GM19238 (cell line): ENCODE results near the gene ITPKB.
A peak's percentile ranks its signal among the peaks of the same experiment; 100 is the strongest.

ENCODE experiments used
- DNase-seq: peaks from one replicate; pipeline ENCODE4 v3.0.0; 2011; ENCODE audit warnings: low spot score; ENCODE audit not compliant: insufficient read length

Gene ITPKB

GRCh38 chr1:226638001-226638601 is 101.0 kb downstream of the ITPKB start:
- DNase-seq, result no peak

DNA sequence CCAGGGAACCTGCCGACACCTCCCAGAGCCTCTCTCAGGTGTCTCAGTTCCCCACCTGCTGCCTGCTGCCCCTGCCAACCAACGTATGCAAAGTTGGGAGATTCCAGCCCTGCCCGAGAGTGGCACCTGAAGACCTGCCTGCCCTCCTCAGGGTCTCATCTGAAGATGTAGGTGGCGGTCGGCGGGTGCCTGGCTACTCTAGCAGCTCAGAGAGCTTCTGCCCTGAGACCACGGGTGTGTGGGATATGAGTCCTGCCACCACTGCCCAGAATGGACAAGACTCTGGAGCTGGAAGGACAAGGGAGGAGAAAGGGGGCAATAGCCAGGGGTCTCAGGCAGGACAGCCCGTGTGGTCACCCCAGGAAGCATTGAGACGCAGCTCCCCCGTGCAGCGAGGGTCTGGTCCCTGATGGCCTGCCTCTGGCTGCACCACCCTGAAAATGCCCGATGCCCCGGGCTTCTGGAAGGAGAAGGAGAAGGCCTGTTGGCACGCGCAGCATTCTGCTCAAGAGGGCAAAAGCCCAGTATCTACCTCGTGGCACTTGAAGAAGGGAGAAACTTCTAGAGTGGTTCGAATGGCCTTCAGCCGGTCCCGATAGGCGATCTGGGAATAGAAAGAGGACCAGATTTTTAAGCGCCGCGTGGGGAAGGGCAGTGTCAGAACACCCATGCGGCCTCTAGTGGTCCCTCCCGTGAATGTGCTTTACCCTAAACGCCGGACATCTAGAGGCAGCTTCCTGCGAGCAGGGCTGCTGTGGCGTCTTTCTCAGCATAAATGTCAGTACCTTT is 101.7 kb downstream of the ITPKB start:
- DNase-seq, result no peak

GRCh38 chr1:226636847-226637096 is 102.3 kb downstream of the ITPKB start:
- DNase-seq, result no peak

- no peak for DNase-seq
Measured at GRCh38 chr1:226635456-226635941, 103.6 kb downstream of the ITPKB start.

DNA sequence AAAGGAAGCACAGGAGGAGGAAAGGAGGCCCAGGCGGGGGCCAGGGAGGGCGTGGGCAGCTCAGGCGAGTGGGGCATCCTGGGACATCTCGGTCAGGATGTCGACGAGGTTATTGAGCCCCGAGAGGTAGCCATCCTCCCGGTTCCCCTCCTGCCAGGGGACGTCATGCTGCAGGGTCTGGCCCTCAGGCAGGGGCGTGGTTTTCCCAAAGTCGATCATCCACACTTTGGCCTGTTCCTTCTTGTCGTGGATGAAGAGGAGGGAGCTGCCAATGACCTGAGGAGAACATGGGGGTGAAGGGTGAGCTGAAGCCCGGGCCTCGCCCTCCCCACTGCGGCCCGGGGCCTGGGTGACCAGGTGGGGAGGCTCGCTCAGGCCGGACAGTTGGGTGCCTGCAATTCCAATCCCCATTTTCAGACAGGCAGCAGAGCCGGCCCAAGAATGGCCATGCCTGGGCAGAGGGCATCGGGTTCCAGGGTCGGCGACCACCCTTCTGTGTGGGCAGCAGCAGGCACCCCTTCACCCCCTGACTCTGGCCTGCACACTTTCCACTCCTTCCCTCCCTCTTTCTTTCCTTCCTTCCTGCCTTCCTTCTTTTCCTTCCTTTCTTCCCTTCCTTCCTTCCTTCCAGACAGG is 104.4 kb downstream of the ITPKB start:
- DNase-seq, result no peak

DNA sequence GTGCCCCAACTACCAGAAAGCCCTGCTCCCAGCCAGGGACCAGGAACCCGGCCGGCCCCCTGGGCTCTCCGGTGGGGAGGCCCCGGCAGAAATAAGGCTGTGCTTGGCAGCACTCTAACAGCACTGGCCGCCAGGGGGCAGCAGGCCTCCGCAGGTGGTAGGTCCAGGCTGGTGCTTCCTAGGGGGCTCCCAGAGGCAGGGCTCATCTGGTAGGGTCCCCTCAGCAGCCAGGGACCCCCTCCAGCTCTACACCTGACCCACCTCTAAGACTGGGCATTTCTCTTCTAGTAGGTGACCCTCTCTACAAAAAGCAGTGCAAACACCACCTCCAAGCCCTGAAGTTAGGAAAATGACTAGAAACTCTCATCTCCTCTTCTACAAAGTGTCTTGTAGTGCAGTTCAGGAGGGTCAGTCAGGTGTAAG is 104.9 kb downstream of the ITPKB start:
- DNase-seq, result peak; percentile 72

DNA sequence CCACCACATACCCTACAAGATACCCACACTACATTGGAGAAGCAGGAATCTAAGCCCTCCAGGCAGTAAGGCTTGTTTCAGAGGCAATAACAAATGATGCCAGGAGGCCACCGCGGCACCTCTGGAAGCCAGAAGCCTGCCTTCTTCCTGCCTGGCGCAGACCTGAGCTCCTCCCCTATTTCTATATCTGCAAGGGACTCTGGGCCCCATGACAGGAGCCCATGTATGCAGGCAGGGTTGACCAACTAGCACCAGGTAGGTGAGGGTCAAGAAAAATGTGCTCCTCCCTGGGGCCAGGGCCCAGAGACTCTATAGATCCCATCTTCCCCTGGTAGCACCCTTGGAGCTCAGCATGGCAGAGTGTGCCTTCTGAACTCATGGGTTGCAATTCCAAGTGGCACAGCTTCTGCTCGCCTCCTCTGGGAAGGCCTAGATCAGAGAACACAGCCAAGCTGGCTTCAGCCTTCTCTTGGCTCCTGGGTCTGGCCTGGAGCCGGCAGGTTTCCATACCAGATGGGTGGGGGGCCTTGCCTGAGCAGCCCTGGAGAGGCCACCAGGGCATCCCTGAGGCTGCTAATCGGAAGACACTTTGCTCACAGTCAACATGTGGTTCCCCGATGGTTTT is 105.4 kb downstream of the ITPKB start:
- no peak for DNase-seq

- DNase-seq, result no peak
Measured at GRCh38 chr1:226632922-226633351, 106.1 kb downstream of the ITPKB start.

DNA sequence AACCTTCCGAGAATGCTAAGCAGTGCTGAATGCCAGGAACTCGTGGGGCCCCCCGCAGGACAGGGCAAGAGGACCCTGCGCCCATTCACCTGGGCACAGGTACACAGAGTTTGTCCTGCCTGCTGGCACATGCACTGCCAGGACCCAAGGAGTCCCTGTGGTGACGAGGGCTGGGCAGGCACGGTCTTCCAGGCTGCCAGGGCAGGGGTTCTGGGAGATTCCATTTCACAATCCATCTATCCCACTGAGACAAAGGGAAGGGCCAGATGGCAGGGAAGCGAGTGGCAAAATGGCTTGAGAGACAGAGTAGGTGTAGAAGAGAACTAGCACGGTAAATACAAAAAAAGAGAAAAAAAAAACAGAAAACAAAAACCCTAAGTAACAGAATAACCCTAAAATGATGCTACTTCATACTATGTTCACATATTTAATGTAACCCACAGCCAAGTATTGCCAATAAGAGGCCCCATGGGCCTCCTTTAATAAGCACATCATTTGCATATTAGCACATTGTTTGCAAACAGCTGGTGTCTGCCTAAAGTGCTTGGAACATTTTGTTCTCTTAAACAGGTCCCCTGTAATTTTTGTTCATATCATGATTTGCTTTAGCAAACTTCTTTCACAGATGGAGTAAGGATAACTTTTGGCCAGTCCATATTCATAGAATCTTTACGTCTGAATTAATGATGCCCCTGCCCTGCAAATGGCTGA is 106.8 kb downstream of the ITPKB start:
- DNase-seq, result no peak

- no peak for DNase-seq
Measured at GRCh38 chr1:226631229-226632000, 107.7 kb downstream of the ITPKB start.

DNA sequence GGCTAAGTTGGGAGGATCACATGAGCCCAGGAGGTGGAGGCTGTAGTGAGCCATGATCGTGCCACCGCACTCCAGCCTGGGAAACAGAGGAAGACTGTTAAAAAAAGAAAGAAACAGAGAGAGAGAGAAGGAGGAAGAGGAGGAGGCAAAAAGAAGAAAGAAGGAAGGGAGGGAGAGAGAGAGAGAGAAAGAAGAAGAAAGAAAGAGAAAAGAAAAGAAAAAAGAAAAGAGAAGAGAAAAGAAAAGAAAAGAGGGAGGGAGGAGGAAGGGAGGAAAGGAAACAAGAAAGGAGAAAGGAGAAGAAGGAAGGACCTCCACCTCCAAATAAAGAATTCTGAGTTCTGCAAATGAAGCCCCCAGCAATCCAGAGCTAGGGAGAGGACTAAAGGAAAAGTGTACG is 108.5 kb downstream of the ITPKB start:
- DNase-seq, result no peak

DNA sequence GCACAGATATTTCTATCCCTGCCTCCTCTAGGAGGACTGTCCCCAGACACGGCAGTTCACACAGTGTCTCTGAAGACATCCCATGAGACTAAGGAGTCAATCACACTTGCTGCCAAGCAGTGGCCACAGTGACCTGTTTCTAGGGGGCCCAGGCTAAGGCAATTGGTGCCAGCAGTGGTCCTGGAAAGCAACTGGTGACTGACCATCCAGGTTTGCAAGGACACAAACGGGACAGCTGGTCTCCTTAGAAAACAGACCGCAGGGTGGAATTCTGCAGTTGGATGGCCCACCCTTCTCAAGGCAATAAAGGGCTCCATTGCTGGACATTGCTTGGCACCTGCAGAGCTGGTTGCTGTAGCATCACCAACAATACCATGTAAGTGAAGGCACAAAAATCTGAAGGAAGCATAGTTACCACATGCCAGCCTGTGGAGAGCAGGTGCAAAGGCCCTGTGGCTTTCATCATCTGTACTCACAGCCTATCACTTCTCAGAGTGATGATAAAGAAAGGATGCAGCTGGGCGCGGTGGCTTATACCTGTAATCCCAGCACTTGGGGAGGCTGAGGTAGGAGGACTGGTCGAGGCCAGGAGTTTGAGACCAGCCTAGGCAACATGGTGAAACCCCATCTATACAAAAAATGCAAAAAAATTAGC is 109.1 kb downstream of the ITPKB start:
- DNase-seq, result no peak

DNA sequence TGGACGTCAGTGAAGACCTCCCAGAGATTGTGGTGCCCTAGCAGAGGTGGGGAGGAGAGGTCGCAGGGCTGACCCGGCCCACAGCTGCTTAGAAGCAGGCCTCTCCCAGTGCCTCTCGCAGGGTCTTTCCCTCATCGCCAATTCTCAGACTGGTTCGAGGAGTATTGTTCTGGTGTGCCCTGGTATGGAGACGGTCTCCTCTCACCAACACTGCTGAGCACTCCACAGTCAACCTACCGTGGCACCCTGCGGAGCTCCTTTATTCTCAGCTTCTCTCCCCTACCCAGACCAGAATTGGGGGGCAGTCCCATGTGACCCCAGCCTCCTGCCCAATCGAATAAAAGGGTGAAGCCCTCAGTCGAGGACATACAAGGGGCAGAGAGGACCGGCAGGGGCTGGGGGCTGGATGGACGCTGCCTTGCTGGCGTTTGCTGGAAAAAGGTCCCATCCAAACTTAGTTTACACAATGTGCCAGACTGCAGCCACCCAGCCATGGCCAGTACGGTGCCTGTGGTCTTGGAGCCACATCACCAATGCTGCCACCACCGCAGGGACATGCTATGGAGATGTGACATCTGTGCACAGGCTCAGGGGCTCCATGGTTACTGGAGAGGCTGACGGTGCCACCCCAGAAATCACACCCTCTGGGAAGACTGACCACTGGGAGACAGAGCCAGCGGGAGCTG is 109.7 kb downstream of the ITPKB start:
- no peak for DNase-seq

DNA sequence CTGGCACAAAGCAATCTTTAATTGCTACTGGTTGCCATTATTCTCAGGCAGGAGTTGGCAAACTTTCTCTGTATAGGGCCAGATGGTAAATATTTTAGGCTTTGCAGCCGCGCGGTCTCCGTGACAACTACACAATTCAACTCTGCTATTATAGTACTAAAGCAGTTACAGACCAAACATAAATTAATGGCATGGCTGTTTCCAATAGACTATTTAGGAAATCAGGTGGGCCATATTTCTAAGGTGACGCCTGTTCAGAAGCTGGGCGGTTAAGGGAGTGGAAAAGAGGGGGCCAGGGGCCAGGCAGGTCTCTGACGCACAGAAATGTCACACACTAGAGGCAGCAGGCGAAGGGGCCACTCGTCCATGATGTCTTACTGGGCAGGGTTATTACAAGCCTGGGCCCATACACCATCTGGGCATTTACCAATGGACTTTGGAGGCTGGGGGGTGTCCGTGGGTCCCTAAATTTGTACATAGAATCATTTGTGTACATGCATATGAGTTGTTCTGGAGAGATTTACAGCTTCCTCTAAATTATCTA is 110.4 kb downstream of the ITPKB start:
- no peak for DNase-seq

DNA sequence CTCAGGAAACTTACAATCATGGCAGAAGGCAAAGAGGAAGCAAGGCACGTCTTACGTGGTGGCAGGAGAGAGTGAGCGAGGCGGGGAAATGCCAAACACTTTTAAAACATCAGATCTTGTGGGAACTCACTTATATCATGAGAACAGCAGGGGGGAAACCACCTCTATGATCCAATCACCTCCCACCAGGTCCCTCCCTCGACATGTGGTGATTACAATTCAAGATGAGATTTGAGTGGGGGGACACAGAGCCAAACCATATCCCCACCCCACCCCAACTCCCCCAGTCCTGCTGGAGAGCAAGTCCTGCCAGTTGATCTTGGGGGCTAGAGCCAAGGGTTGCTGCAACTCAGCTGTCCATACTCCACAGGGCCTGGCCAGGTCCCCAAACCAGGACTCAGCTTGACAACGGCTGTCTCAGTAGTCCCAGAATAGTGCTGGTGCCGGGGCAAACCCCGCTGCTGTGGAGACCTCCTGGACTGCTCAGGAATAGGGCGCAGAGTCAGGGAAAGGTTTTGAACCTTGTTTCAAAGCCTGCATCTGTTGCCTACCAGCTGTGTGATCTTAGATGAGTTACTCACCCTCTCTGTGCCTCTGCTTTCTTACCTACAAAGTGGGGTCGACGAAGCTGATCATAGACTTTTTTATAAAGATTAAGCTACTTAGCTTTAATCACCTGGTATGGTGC is 111.0 kb downstream of the ITPKB start:
- DNase-seq, result no peak

GRCh38 chr1:226627050-226627755 is 111.9 kb downstream of the ITPKB start:
- DNase-seq, result no peak

DNA sequence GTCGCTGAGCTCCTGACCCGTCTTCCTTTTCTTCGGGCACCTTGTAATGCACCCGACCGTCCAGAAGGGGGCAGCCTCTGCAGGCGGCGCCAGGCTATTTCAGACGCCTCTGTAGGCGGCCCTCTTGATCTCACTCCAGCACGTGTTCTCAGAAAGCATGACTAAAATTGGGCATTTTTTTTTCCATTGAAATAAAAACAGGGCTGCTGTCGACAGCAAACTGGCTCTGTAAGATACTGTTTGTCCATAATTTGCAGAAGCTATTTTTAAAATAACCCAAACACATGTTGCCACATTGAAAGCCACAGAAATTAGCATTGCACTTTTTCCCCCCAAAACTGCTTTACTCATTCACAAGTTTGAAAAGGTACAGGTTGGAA is 112.5 kb downstream of the ITPKB start:
- peak; percentile 68 for DNase-seq

DNA sequence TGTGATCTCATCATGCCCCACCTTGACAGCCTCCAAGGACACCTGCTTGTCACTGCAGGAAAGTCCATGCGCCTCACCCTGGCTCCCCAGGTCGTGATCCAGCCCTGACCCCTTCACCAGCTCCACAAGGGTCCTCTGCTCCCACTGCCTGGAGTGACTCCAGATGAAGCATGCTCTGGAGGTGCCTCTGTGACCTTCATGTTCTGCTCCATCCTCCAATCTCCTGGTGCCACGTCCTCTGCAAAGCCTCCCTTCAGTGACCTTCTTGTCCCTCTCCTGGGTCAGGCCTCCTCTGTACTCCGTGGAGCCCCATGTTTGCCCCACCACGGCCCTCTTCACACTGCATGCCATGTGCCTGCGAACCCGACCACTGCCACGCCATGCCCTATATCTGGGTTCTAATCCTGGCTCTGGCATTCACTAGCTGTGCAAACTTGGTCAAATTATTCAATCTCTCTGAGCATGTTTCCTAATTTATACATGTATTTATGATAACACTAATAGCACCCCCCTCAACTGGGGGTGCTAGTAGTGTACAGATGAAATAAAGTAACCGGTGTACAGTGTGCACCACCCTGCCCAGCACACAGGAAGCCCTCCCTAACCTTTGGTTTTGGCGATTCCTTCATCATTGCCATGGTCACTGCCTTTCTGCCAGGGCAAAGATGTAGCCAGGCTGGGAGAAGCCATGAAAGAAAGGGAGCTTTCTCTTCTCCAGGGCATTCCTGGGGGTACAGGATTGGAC is 113.1 kb downstream of the ITPKB start:
- no peak for DNase-seq
